GM12865 (cell line): ENCODE data around the gene MATK.

ENCODE experiments used
- DNase-seq: peaks from one replicate; pipeline ENCODE4 v3.0.0; 2010; ENCODE audit warnings: low read depth
- H3K4me3 ChIP-seq: 2 replicates; pipeline ENCODE4 v1.5.1; 2011; ENCODE audit warnings: mild to moderate bottlenecking, low read depth, low read length, control low read depth
- TF ChIP-seq, protein P1 (sequence below): IDR thresholded peaks from 2 replicates; pipeline ENCODE4 v1.5.1; 2011; ENCODE audit warnings: low read length, control low read depth, low read depth, inconsistent platforms; ENCODE audit not compliant: insufficient read depth; ENCODE audit errors: missing control alignments

Gene MATK

DNA sequence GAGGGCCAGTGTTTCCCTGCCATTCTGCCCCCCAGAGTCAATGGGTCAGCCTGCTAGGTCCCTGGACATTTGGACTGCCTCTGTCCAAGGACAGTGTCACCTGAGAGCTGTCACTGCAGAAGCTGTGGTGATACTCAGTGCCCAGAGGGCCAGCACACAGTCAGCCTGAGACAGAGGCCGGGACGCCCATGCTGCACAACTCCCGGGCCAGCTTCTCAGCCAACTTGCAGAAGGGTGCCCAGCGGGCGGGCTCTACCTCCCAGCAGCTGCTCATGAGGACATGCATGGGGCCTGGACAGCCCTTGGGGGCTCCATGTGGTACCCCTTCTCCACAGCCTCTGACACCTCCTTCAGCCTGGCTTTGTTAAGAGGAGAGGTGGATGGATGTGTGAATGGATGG lies 10.3 kb downstream of the MATK start:
- DNase-seq, result no peak
- no peak overlapping the region for H3K4me3 ChIP-seq
- TF ChIP-seq, protein P1, sequence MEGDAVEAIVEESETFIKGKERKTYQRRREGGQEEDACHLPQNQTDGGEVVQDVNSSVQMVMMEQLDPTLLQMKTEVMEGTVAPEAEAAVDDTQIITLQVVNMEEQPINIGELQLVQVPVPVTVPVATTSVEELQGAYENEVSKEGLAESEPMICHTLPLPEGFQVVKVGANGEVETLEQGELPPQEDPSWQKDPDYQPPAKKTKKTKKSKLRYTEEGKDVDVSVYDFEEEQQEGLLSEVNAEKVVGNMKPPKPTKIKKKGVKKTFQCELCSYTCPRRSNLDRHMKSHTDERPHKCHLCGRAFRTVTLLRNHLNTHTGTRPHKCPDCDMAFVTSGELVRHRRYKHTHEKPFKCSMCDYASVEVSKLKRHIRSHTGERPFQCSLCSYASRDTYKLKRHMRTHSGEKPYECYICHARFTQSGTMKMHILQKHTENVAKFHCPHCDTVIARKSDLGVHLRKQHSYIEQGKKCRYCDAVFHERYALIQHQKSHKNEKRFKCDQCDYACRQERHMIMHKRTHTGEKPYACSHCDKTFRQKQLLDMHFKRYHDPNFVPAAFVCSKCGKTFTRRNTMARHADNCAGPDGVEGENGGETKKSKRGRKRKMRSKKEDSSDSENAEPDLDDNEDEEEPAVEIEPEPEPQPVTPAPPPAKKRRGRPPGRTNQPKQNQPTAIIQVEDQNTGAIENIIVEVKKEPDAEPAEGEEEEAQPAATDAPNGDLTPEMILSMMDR, result no peak

DNA sequence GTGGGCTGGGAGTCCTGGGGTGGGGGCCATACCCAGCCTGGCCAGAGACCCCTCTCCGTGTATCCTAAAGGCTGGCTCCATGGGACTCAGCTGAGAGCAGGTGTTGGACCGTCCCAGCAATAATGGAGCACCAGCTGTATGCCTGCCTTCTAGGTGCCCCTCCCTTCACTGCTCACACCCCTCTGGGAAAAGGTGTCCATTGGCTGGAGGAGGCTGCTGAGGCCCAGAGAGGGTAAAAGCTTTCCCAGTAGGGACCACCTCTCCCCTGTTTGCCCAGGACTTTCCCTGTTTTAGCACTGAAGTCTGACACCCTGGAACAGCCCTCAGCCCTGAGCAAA lies 10.8 kb downstream of the MATK start:
- no peak overlapping the region for H3K4me3 ChIP-seq
- DNase-seq, result no peak
- TF ChIP-seq, protein P1, result no peak

DNA sequence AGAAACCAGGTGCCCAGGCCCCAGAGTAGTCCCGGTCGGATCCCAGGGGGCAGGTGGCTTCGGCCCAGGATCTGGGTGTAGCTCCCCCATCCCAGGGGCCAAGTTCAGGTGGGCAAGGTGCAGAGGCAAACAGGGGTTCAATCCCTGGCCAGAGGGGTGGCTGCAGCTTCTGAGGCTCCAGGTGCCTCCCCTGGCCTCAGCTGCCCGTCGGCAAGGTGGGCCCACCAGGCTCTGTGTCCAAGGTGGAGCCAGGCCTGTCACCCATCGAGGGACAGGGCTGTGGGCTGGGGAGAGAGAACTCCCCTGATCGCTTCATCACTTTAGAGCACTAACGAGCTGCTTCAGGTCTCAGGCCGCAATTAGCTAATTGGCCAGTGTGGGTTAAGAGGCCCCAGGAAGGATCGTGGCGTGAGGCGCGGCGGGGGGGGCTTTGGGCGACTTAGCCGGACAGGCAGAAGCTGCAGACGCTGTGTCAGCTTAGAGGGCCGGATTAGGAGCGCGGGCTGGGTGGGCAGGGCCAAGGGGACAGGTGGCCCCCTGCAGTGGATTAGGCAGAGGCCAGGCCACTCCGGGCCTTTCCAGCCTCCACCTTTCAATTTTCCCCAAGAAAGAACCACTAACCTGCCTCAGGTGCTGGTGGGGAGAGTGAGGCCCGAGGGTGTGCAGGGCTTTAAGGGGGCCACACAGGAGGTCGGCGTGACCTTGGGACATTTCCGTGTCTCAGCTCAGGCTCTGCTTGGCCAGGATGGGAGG lies 11.4 kb downstream of the MATK start:
- DNase-seq, result no peak
- TF ChIP-seq, protein P1, result no peak
- no peak overlapping the region for H3K4me3 ChIP-seq

DNA sequence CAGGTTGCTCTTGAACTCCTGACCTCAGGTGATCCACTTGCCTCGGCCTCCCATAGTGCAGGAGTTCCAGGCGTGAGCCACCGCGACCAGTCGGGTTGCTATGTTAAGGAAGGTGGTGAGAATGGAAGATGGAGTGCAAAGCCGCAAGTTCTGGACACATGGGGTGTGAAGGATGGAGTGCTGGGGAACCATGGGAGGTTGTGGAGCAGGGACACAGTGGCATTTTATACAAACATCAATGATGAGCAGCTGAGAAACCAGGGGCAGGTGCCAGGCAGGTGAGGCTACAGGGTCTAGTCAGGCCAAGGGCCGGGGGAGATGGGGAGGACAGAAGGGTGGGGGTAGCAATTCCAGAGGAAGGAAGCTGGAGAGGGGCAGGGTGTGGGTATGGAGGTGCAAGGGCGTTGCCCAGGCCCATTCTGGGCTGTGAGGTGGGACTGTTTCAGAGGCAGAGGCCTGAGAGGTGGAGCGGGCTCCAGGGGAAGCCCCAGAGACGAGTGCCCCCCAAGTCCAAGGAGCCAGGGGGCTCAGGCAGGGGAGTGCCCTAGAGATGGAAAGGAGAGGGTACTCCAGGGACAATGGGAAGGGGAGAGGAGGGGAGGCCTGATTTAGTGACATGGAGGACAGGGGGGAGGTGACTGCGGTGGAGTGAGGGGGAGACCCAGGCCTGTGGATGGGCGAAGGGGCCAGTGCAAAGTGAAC lies 12.2 kb downstream of the MATK start:
- no peak for DNase-seq
- TF ChIP-seq, protein P1, result no peak
- no peak overlapping the region for H3K4me3 ChIP-seq

DNA sequence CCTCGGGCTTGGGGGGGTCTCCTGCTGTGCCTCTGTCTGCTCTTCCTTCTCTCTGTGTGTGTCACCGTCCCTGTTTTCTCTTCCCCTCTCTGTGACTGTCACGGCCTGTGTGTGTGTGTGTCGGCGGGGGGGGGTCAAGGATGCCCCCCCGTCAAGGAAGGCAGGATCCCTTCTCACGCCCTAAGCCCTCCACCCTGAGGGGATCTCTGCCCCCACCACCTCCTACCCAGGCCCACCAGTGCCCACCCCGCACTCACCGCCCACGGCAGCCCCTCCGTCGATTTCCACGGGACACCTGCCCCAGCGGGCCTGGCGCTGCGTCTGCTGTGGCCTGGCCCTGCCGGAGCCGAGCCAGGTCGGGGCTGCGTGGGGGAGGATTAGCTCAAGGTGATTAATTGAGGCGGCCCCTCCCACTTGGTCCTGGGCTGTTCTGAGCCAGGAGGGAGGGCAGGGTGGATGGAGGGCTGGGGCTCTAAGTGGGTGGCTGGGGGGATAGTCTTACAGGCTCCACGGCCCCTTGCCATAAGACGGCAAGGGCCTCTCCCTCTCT lies 14.2 kb downstream of the MATK start, which contains the start of gene RAX2:
Gene RAX2 (minus strand): TSS at position 323 of the 550 bp plus-strand sequence. CDS start 486 bp downstream, outside the sequence.
- TF ChIP-seq, protein P1, result no peak
- H3K4me3 ChIP-seq, result no peak within 1 kb of the TSS
- DNase-seq, result no peak

DNA sequence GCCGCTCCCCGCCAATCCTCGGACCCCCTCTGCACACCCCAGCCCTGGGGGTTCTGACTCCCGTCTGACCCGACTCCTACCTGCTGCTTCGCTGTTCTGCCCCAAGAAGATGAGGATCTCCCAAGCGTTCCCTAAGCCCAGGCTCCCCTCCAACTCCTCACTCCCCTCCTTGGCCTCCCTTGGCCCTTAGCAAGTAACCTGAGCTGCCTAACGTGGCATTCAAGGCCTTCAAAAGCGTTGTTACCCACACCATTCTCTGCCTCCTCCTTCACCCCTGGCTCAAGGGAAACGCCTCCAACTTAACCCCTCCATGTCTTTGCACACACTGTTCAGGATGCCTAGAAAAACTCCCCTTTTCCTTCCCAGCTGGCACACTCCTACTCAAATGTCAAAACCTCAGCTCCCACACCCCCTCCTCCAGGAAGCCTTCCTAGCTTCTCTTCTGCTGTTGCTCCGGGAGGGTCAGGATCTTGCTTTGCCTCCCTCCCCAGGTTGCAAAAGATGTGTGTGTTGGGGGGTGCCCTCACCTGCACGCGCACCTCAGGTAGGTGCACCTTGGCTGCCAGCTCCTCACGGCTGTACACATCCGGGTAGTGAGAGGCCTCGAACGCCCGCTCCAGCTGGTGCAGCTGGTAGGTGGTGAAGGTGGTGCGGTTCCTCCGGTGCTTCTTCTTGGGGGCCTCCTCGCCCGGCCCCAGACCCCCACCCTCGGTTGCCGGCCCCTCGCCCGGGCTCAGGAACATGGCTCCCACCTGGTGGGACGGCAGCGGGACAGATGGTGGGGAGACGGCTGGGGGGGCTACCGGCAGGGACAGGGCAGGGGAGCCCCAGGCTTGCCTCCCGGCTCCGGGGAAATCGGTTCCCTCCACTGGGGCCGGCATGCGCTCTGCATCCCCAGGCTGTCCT lies 14.9 kb downstream of the MATK start:
- DNase-seq, result no peak
- no peak overlapping the region for H3K4me3 ChIP-seq
- TF ChIP-seq, protein P1, result no peak
